ENCODE results near the gene MARK2.

MARK2 gene

DNA sequence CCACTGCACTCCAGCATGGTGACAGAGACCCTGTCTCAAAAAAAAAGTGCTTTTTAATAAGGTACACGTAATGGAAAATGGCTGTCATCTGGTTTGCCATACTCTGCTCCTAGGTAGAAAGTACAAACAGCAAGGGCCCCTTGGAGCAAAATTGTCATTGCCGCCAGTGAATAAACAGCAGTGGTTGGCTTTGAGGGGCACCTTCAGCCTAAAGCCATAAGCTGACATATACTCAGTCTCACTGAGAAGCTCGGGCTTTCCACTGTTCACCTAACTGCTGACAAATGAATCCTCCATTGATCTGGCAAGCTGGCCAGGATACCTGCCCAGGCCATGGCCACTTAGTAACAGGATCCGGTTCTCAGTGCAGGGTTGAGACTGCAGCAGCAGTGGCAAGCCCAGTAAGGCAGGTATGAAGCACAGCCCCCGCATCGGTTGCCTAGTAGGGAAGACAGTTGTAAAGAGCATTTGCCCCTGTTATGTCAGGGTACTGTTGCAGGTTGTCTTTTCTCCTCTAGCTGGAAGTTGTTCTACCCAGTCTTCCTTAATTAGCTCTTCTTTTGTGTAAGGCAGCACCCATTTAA is 38.8 kb downstream of the MARK2 start:
- H3K4me3 ChIP-seq (ENCODE audit: low read depth, low read length), result no peak overlapping the region
- no peak for TF ChIP-seq CTCF (IDR thresholded peaks at IDR 0.05; ENCODE audit: borderline replicate concordance, insufficient read depth, low read depth, low read length)

- TF ChIP-seq CTCF (IDR thresholded peaks at IDR 0.05; ENCODE audit: borderline replicate concordance, insufficient read depth, low read depth, low read length), result no peak
- no peak overlapping the region for H3K4me3 ChIP-seq (ENCODE audit: low read depth, low read length)
Measured at GRCh38 chr11:63879598-63880402, 40.9 kb downstream of the MARK2 start.

DNA sequence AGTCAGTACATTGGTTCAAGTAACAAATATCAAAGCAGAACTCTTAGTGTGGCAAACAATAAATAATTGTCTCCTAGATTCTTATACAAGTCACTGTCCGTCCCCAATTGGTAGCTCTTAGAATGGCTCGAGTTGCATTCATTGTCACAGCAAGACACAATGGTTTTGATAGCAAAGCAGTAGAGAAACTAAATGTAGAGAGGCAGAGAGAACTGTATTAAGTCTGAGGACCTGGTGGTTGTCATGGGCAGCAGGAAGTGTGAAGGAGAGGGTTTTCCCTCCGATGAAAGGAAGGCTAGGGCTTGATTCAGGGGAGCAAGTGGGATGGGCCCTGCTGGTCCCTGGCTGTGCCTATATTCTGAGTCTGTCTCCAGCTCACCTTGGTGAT is 41.5 kb downstream of the MARK2 start:
- TF ChIP-seq CTCF (IDR thresholded peaks at IDR 0.05; ENCODE audit: borderline replicate concordance, insufficient read depth, low read depth, low read length), result no peak
- no peak overlapping the region for H3K4me3 ChIP-seq (ENCODE audit: low read depth, low read length)

DNA sequence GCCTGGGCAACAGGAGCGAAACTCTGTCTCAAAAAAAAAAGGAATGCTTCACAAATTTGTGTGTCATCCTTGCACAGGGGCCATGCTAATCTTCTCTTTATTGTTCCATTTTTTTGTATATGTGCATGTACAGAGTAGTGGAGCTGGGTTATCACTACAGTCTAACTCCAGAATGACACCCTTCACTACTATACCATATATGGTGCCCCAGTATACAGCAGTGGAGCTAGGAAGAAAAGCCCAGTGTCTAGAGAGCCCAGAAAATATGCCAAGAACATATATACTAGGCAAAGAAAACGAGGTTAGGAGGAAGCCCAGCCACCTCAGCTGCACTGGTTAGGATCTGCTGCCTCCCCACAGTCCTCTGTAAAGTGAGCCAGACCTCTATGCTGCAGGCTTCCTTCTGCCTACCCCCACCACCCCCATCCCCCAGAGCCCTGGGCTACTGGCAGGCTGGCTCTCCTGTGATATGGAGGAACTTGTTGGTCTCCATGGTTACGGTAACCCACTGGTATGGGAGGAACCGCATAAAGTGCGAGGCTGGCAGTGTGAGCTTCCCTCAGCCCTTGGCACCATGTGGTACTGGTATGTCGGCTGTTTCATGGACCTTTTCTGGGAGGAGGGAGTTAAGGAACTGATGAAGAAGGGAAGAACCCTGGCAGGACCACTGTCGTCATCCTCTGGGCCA is 43.8 kb downstream of the MARK2 start:
- TF ChIP-seq CTCF (IDR thresholded peaks at IDR 0.05; ENCODE audit: borderline replicate concordance, insufficient read depth, low read depth, low read length), result no peak

GRCh38 chr11:63883791-63884190 is 44.9 kb downstream of the MARK2 start:
- TF ChIP-seq CTCF (IDR thresholded peaks at IDR 0.05; ENCODE audit: borderline replicate concordance, insufficient read depth, low read depth, low read length), result no peak

More for the DNA sequence above, 43.8 kb downstream of the MARK2 start:
- H3K4me3 ChIP-seq (ENCODE audit: low read depth, low read length), result no peak overlapping the region

DNA sequence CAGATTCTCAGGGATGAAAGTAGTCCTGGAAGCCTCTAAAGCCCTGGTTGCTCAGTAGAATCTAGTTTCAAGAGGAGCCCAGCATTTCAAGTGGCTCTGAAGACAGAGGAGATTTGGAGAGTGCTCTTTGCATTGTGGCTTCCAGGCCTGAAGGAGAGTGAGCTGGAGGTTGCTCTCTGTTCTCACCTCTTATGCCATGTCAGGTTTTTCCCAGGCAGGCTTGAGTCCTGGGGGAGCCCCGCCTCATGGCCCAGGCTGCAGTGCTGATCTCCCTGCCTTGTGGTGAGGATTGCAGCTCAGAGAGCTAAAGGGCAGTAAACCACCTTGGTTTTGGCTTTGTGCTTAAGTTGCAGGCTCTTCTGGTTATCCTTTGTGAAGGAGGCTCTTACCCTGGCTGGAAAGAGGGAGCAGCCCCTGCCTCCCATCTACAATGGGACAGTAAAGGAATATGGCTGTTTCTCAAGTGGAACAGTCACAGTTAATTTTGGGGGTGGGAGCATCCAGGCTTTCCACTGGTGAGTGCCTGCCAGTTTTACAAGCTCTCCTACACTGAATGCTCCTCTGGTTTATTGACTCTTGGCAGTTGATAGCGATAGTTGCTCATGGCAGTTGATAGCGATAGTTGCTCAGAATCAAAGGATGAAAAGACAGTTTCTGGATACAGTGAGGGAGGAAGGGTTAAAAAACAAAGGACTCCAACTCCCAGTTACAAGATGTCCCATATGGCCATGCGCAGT is 45.5 kb downstream of the MARK2 start:
- no peak overlapping the region for H3K4me3 ChIP-seq (ENCODE audit: low read depth, low read length)
- TF ChIP-seq CTCF (IDR thresholded peaks at IDR 0.05; ENCODE audit: borderline replicate concordance, insufficient read depth, low read depth, low read length), result no peak

More at GRCh38 chr11:63883791-63884190, 44.9 kb downstream of the MARK2 start:
- no peak overlapping the region for H3K4me3 ChIP-seq (ENCODE audit: low read depth, low read length)

Measured in GM12875 (cell line).